ENCODE data around the gene HNF4A.
"Not testable (repeated sequence)": the region's sequence is repeated elsewhere in the genome, so short reads cannot be mapped to it uniquely, and the experiment has no call there.

Gene HNF4A

GRCh38 chr20:44345941-44346340 is 9.6 kb upstream of the HNF4A start:
- DNase-seq, result not testable (repeated sequence)

GRCh38 chr20:44348168-44348659 is 7.3 kb upstream of the HNF4A start:
- DNase-seq, result no peak

- DNase-seq, result no peak
Measured at GRCh38 chr20:44349349-44349748, 6.2 kb upstream of the HNF4A start.

GRCh38 chr20:44350567-44350966 is 4.9 kb upstream of the HNF4A start:
- no peak for DNase-seq

- DNase-seq, result no peak
Measured at GRCh38 chr20:44354979-44355497, 461 bp upstream of the HNF4A start.

GRCh38 chr20:44356353-44356723 is 839 bp downstream of the HNF4A start:
- DNase-seq, result no peak

- no peak for DNase-seq
Measured at GRCh38 chr20:44357020-44357419, 1.5 kb downstream of the HNF4A start.

- DNase-seq, result no peak
Measured at GRCh38 chr20:44357555-44358125, 2.1 kb downstream of the HNF4A start.

- no peak for DNase-seq
Measured at GRCh38 chr20:44358776-44359175, 3.3 kb downstream of the HNF4A start.

- no peak for DNase-seq
Measured at GRCh38 chr20:44360221-44360620, 4.7 kb downstream of the HNF4A start.

GRCh38 chr20:44361021-44361420 is 5.5 kb downstream of the HNF4A start:
- DNase-seq, result no peak

GRCh38 chr20:44362466-44362940 is 7.0 kb downstream of the HNF4A start:
- DNase-seq, result no peak

GRCh38 chr20:44364068-44364467 is 8.6 kb downstream of the HNF4A start:
- DNase-seq, result no peak

GRCh38 chr20:44364780-44365179 is 9.3 kb downstream of the HNF4A start:
- no peak for DNase-seq

GRCh38 chr20:44367746-44368145 is 12.2 kb downstream of the HNF4A start:
- no peak for DNase-seq

- DNase-seq, result no peak
Measured at GRCh38 chr20:44370639-44371218, 15.2 kb downstream of the HNF4A start.

- DNase-seq, result no peak
Measured at GRCh38 chr20:44382641-44383040, 27.1 kb downstream of the HNF4A start.

- DNase-seq, result no peak
Measured at GRCh38 chr20:44384423-44385027, 29.0 kb downstream of the HNF4A start.

GRCh38 chr20:44388466-44389023 is 33.0 kb downstream of the HNF4A start:
- DNase-seq, result no peak

GRCh38 chr20:44389871-44390270 is 34.4 kb downstream of the HNF4A start:
- DNase-seq, result no peak

GRCh38 chr20:44390280-44390679 is 34.8 kb downstream of the HNF4A start:
- DNase-seq, result no peak

GRCh38 chr20:44392088-44392775 is 36.7 kb downstream of the HNF4A start:
- DNase-seq, result no peak
